ENCODE results near the gene UBE2R2. TPM values are rescaled to one million over a fixed set of nuclear protein-coding genes. Genes with fewer than 3 reads are reported as not detected.

UBE2R2 gene
- total RNA-seq, 1 experiment from 2014 or later: 24.5 TPM

GRCh38 chr9:33908114-33908513 is 91.2 kb downstream of the UBE2R2 start:
- CTCF ChIA-PET: no interaction called here
- no peak for DNase-seq
- TF ChIP-seq CTCF (IDR thresholded peaks at IDR 0.05; ENCODE audit: unreplicated experiment): no peak
- no TSS peak for BruUV-seq (replicated peaks)
- Mint-ChIP-seq H3K36me3 (ENCODE audit: insufficient read depth, unreplicated experiment) (peaks cover 15% of the 10 kb centered on the region), H3K4me1 (ENCODE audit: low read depth, unreplicated experiment) (no peaks in the 10 kb centered on the region), H3K27ac (ENCODE audit: unreplicated experiment) (peak overlapping the region; percentile 36), H3K27me3 (ENCODE audit: unreplicated experiment) (no peaks in the 10 kb centered on the region), H3K9me3 (ENCODE audit: low read depth, unreplicated experiment) (no peaks in the 10 kb centered on the region), H3K4me3 (ENCODE audit: low read depth, unreplicated experiment) (no peak overlapping the region)
- intact Hi-C loops (cut with micrococcal nuclease; ENCODE audit: unreplicated experiment): no loop called here

DNA sequence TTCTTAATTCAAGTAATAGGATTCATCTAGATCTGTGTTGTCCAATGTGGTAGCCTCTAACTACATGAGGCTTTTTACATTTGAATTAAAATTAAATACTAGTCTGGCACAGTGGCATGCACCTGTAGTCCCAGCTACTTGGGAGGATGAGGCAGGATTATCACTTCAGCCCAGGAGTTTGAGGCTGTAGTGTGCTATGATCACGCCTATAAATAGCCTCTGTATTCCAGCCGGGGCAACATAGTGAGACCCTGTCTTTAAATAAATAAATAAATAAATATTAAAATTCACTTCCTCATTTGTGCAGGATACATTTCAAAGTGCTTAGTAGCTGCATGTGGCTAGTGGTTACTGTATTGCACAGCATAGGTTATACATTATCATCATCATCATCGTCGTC is 91.8 kb downstream of the UBE2R2 start:
- no peaks in the 10 kb centered on the region for H3K4me1 Mint-ChIP-seq (ENCODE audit: low read depth, unreplicated experiment)

GRCh38 chr9:33913541-33913940 is 96.6 kb downstream of the UBE2R2 start:
- H3K4me1 Mint-ChIP-seq (ENCODE audit: low read depth, unreplicated experiment): peaks cover 21% of the 10 kb centered on the region
- no peak overlapping the region for H3K4me3 Mint-ChIP-seq (ENCODE audit: low read depth, unreplicated experiment)
- CTCF ChIA-PET: no interaction called here
- intact Hi-C loops (cut with micrococcal nuclease; ENCODE audit: unreplicated experiment): no loop called here
- DNase-seq: no peak
- no TSS peak for BruUV-seq (replicated peaks)
- H3K36me3 Mint-ChIP-seq (ENCODE audit: insufficient read depth, unreplicated experiment): peaks cover 41% of the 10 kb centered on the region
- no peak overlapping the region for H3K27ac Mint-ChIP-seq (ENCODE audit: unreplicated experiment)
- no peak for TF ChIP-seq CTCF (IDR thresholded peaks at IDR 0.05; ENCODE audit: unreplicated experiment)
- no peaks in the 10 kb centered on the region for H3K9me3 Mint-ChIP-seq (ENCODE audit: low read depth, unreplicated experiment)
- H3K27me3 Mint-ChIP-seq (ENCODE audit: unreplicated experiment): no peaks in the 10 kb centered on the region

More for the DNA sequence above, 91.8 kb downstream of the UBE2R2 start:
- BruUV-seq (replicated peaks): no TSS peak
- DNase-seq: no peak
- CTCF ChIA-PET: no interaction called here
- intact Hi-C loops (cut with micrococcal nuclease; ENCODE audit: unreplicated experiment): no loop called here
- Mint-ChIP-seq H3K36me3 (ENCODE audit: insufficient read depth, unreplicated experiment) (peaks cover 15% of the 10 kb centered on the region), H3K9me3 (ENCODE audit: low read depth, unreplicated experiment) (no peaks in the 10 kb centered on the region), H3K27me3 (ENCODE audit: unreplicated experiment) (no peaks in the 10 kb centered on the region), H3K27ac (ENCODE audit: unreplicated experiment) (no peak overlapping the region), H3K4me3 (ENCODE audit: low read depth, unreplicated experiment) (no peak overlapping the region)
- TF ChIP-seq CTCF (IDR thresholded peaks at IDR 0.05; ENCODE audit: unreplicated experiment): no peak

DNA sequence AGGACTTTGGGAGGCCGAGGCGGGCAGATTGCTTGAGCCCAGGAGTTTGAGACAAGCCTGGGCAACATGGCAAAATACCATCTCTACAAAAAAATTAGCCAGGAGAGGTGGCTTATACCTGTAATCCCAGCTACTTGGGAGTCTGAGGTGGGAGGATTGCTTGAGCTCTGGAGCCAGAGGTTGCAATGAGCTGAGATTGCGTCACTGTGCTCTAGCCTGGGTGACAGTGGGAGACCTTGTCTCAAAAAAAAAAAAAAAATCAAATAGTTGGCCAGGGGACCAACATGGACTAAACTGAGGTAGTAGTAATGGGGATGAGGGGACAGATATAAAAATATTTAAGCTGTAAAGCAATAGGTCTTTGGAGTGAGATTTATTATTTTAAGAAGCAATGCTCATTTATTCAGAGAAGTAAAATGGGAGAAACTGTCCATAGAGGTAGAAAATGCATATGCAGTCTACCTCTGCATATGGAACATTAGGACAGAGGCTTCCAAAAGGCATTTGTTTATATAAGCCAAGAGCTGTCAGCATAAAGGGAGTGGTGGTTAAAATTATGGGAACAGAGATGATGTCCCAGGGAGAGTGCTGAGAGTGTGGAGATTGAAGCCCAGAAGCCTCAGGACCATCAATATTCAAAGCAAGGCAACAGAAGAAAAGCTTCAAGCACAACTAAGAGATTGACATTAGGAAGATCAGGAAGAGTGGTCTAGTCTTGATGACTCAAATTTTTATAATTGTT is 98.1 kb downstream of the UBE2R2 start:
- CTCF ChIA-PET: interaction anchor here (0.7 kb wide), 1 partner anchor 123 kb away, joined by 4 read pairs; no protein-coding TSS in a partner anchor

More for the DNA sequence above, 98.1 kb downstream of the UBE2R2 start:
- intact Hi-C loops (cut with micrococcal nuclease; ENCODE audit: unreplicated experiment): no loop called here
- Mint-ChIP-seq H3K4me1 (ENCODE audit: low read depth, unreplicated experiment) (peaks cover 21% of the 10 kb centered on the region), H3K27me3 (ENCODE audit: unreplicated experiment) (no peaks in the 10 kb centered on the region), H3K9me3 (ENCODE audit: low read depth, unreplicated experiment) (no peaks in the 10 kb centered on the region), H3K36me3 (ENCODE audit: insufficient read depth, unreplicated experiment) (peaks cover 55% of the 10 kb centered on the region), H3K4me3 (ENCODE audit: low read depth, unreplicated experiment) (no peak overlapping the region), H3K27ac (ENCODE audit: unreplicated experiment) (peak overlapping the region; percentile 56)
- no peak for DNase-seq
- BruUV-seq (replicated peaks): no TSS peak
- no peak for TF ChIP-seq CTCF (IDR thresholded peaks at IDR 0.05; ENCODE audit: unreplicated experiment)

Data from Calu3 (cell line).